GM10847 (cell line): ENCODE data around the gene KLHL15.

Experiments used
- POLR2A ChIP-seq: IDR thresholded peaks from 2 replicates; pipeline ENCODE4 v1.6.1; 2011; ENCODE audit not compliant: insufficient read length; ENCODE audit errors: extremely low read depth

KLHL15 gene

GRCh38 chrX:24020306-24020876, 6.6 kb downstream of the KLHL15 start:
- TF ChIP-seq POLR2A = no peak

- no peak for TF ChIP-seq POLR2A
These were observed 7.5 kb downstream of the KLHL15 start for GRCh38 chrX:24019448-24019847.

GRCh38 chrX:24018809-24019208, 8.2 kb downstream of the KLHL15 start:
- no peak for TF ChIP-seq POLR2A

DNA sequence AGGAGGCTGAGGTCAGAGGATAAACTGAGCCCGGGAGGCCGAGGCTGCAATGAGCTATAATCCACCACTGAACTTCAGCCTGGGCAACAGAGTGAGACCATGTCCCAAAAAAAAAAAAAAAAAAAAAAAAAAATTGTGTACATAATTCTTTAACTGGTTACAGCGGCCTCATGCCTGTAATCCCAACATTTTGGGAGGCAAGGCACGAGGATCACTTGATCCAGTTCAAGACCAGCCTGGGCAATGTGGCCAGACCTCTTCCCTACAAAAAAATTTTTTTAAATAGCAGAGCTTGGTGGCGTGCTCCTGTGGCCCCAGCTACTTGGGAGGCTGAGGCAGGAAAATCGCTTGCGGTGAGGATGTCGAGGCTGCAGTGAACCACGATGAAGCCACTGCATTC, 9.3 kb downstream of the KLHL15 start:
- TF ChIP-seq POLR2A = no peak

DNA sequence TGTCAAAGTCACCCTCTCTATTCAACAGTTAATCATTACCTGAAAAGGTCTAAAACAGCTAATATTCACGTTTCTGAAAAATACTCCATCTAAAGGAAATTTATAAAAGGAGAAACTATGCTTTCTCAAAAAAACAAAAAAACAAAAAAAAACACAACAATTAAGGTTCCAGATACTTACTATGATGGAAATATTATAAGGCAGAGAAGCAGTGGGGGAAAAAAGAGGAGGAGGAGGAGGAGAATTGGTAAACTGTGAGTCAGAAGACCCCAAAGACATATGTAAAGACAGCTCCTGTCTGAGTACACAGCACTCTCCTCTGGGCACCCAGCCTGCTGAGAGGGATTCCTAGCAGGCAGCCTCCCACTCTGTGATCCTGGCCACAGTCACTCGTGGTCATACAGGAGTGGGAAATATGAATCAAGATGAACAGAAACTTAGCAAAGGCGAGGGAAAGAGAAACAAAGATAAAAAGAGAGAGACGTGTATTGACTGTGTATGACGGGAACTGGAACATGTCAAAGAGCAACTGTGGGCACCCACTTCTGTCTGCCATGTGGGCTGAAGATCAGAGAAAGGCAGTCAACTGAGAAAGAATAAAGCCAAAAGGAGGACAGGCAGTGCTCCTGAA, 12.5 kb downstream of the KLHL15 start:
- no peak for TF ChIP-seq POLR2A

- no peak for TF ChIP-seq POLR2A
These were observed 14.7 kb downstream of the KLHL15 start for GRCh38 chrX:24012266-24012665.

GRCh38 chrX:24005867-24006266, 21.1 kb downstream of the KLHL15 start:
- TF ChIP-seq POLR2A = no peak

GRCh38 chrX:24005028-24005427, 22.0 kb downstream of the KLHL15 start:
- TF ChIP-seq POLR2A = no peak

- TF ChIP-seq POLR2A = no peak
These were observed 24.2 kb downstream of the KLHL15 start for GRCh38 chrX:24002792-24003191.

- TF ChIP-seq POLR2A = no peak
These were observed 24.8 kb downstream of the KLHL15 start for GRCh38 chrX:24002167-24002566.

DNA sequence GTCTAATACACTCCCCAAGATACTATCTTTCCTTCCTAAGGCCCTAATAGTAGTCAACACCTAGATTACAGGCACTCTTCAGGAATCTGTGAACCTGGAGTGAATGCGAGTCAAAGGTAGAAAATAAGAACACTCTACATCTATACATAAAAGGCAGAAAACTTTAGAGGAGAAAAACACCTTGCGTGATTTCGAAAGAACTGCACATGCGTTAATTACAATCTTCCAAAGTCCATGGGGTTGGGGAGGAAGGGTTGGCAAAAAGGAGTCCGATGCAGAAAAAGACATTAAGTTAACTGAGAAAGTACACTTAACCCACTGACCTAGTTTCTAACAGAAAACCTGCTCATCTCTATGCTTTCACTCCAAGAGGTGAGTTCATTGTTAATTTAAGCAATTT, 27.3 kb downstream of the KLHL15 start:
- no peak for TF ChIP-seq POLR2A

GRCh38 chrX:23993012-23993633, 33.9 kb downstream of the KLHL15 start:
- TF ChIP-seq POLR2A = no peak

DNA sequence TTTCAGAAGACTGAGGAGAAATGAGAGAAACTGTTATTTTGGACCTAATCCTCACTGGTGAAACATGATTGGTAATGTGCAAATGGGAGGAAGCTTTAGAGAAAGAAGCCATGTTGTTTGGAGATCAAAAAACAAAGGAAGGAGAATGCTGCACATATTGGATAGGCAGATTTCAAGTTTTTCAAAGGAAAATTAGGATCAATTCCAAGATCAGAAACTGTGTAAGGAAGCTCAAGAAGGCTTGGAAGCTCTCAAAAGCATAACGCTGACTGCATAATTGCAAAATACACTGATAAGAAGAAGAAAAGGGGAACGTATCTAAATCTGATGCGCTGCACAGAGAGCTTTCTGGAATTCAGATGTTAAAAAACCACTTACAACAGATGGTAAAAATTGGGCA, 34.6 kb downstream of the KLHL15 start:
- no peak for TF ChIP-seq POLR2A

DNA sequence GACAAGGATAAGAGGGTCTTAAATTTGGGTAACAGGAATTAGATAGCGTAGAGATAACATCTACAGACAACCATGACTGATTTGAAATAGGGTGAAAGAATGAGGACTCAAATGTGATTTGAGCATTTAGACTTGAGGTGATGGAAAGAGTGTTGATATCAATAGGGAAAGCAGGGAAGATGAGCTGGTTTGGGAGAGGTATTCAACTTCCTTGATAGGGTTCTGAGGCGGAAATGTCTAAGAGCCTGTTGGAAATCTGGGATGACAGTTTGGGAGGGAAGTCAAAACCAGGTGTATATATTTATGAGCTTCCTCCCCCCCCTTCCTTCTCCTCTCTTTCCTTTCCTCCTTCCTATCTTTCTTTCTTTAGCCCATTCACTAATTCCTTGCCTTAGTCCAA, 36.5 kb downstream of the KLHL15 start:
- no peak for TF ChIP-seq POLR2A

DNA sequence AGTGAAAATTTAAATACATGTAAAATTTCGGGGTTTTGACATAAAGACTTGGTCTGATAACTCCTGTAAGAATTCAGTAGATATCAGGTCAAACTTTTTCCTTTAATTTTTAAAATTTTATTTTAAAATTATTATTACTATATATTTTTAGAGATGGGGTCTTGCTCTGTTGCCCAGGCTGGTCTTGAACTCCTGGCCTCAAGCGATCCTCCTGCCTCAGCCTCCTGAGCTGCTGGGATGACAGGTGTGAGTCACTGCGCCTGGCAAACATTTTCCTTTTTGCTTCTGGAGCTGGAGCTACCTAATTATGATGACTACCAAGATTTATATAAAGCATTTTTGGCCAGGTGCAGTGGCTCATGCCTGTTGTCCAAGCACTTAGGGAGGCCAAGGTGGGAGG, 37.3 kb downstream of the KLHL15 start:
- TF ChIP-seq POLR2A = no peak

GRCh38 chrX:23982891-23983290, 44.1 kb downstream of the KLHL15 start:
- TF ChIP-seq POLR2A = no peak

DNA sequence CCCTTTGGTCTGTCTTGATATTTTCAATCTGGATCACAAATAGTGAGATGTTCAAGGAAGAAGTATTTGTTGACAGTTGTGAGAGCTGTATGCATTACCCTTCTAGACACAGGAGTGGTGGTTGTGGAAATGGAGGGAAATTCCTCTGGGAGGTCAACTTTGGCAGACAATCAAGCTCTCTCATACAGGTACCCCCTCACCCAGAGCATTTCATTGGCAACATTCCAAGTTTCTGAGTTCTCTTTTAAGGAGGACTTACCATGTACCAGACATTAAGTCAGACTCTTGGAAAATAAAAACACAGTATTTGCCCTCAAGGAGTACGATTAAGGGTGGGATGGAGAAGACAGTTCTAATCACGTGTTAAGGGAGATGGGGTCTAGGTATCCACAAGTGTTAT, 45.3 kb downstream of the KLHL15 start:
- no peak for TF ChIP-seq POLR2A
